HepG2 (cell line): ENCODE results near the gene CCDC106. TPM values are rescaled to one million over a fixed set of nuclear protein-coding genes. Genes with fewer than 3 reads are reported as not detected.

Experiments used
- ATAC-seq: fragments of 200-7000 bp; cut with Tn5 transposase; 3 replicates; pipeline ENCODE4 v1.9.1; 2020; ENCODE audit warnings: mild to moderate bottlenecking, moderate library complexity
- BruUV-seq: library from RNA; stranded (reverse); fragments of 400-500 nt; replicated peaks from 2 replicates; lab custom pipeline; 2021; lab: Mats Ljungman, UMichigan
- CTCF ChIA-PET: fragments of 300-600 bp; formaldehyde crosslinking; extraction: SDS; loops from one replicate; lab custom pipeline; 2021; ENCODE audit warnings: low total read pairs, inconsistent platforms, low intra/inter-chr PET ratio; lab: Yijun Ruan, JAX
- POLR2A ChIA-PET: fragments of 350-600 bp; sonication (Branson Sonifier 250); formaldehyde crosslinking; loops from one replicate; lab custom pipeline; 2020; ENCODE audit warnings: antibody characterized with exemption, inconsistent platforms; lab: Yijun Ruan, JAX
- DNase-seq: peaks from one replicate; pipeline ENCODE4 v3.0.0-alpha.2; 2015; ENCODE audit warnings: low spot score
- FAIRE-seq: peaks from 3 replicates; lab custom pipeline; 2011; peaks lifted over from hg19 to GRCh38; lab: Jason Lieb, UNC
- H2AFZ ChIP-seq: one replicate; pipeline ENCODE4 v1.6.1; 2011; ENCODE audit warnings: low read length, inconsistent platforms
- H3K27ac ChIP-seq: fragments of 300-600 bp; 3 replicates; pipeline ENCODE4 v1.8.0; 2011; ENCODE audit warnings: mixed run types, mild to moderate bottlenecking, mixed read lengths, low read length, inconsistent platforms; ENCODE audit not compliant: insufficient read depth; ENCODE audit errors: extremely low read length
- H3K27me3 ChIP-seq, 2 experiments: fragments of 200-600 bp in 1 of 2; 2 replicates in 1 of 2; 3 replicates in 1 of 2; pipeline versions ENCODE4 v1.6.0 to v1.8.0; 2011; ENCODE audit warnings: low read length in 2 of 2, mild to moderate bottlenecking in 2 of 2, moderate library complexity in 2 of 2, inconsistent platforms in 1 of 2; ENCODE audit not compliant: insufficient read depth in 2 of 2, control insufficient read depth in 1 of 2
- H3K36me3 ChIP-seq, 2 experiments: fragments of 200-600 bp in 1 of 2; replicated peaks in 1 of 2; 2 replicates in 1 of 2; 3 replicates in 1 of 2; pipeline versions ENCODE4 v1.5.1 to v1.8.0; 2011; ENCODE audit warnings: low read length in 2 of 2, inconsistent platforms in 1 of 2; ENCODE audit not compliant: insufficient read depth in 2 of 2, control insufficient read depth in 1 of 2
- H3K4me1 ChIP-seq: 2 replicates; pipeline ENCODE4 v1.5.1; 2012; ENCODE audit warnings: low read length, inconsistent platforms; ENCODE audit not compliant: insufficient read depth
- H3K4me2 ChIP-seq: 2 replicates; pipeline ENCODE4 v1.6.0; 2011; ENCODE audit warnings: low read depth, low read length, inconsistent platforms
- H3K4me3 ChIP-seq, 3 experiments: fragments of 200-600 bp in 1 of 3; sonication (generic), shearing (Covaris generic) in 1 of 3; replicated peaks in 1 of 3; 2 replicates each; pipeline ENCODE4 v1.5.1; 2011 to 2016; ENCODE audit warnings: low read length in 3 of 3, inconsistent platforms in 2 of 3, low read depth in 2 of 3, mild to moderate bottlenecking in 2 of 3, control low read depth in 1 of 3, mixed read lengths in 1 of 3; ENCODE audit not compliant: insufficient read depth in 1 of 3
- H3K79me2 ChIP-seq: one replicate; pipeline ENCODE4 v1.6.1; 2011; ENCODE audit warnings: low read length, inconsistent platforms; ENCODE audit not compliant: insufficient read depth
- H3K9ac ChIP-seq: 2 replicates; pipeline ENCODE4 v1.6.0; 2011; ENCODE audit warnings: mild to moderate bottlenecking, low read depth, low read length, inconsistent platforms; ENCODE audit not compliant: insufficient read depth
- H3K9me3 ChIP-seq: 2 replicates; pipeline ENCODE4 v1.5.1; 2012; ENCODE audit warnings: mild to moderate bottlenecking, low read length
- H4K20me1 ChIP-seq: 2 replicates; pipeline ENCODE4 v1.6.0; 2011; ENCODE audit warnings: inconsistent platforms, mild to moderate bottlenecking, low read length, moderate library complexity; ENCODE audit not compliant: insufficient read depth
- KDM6A ChIP-seq: IDR thresholded peaks from 2 replicates; pipeline ENCODE4 v1.6.1; 2016; ENCODE audit warnings: low read depth
- NFRKB ChIP-seq: fragments of 450-650 bp; IDR thresholded peaks from 2 replicates; pipeline ENCODE4 v1.6.1; 2017
- SCMH1 ChIP-seq: sonication (generic); formaldehyde crosslinking; IDR thresholded peaks from 2 replicates; pipeline ENCODE4 v1.9.0; 2021; ENCODE audit warnings: missing genetic modification reagents, mild to moderate bottlenecking, borderline replicate concordance
- ZBTB8A ChIP-seq: sonication (generic); formaldehyde crosslinking; IDR thresholded peaks from 2 replicates; pipeline ENCODE4 v1.4.0; 2020; ENCODE audit warnings: mild to moderate bottlenecking, low read depth, missing genetic modification reagents, borderline replicate concordance
- ZNF207 ChIP-seq: fragments of 450-650 bp; IDR thresholded peaks from 2 replicates; pipeline ENCODE4 v1.6.1; 2016; ENCODE audit warnings: antibody characterized with exemption, borderline replicate concordance
- ZNF224 ChIP-seq: sonication (generic); formaldehyde crosslinking; IDR thresholded peaks from 2 replicates; pipeline ENCODE4 v1.5.0; 2020; ENCODE audit warnings: mild to moderate bottlenecking, missing genetic modification reagents
- ZNF350 ChIP-seq: sonication (generic); formaldehyde crosslinking; IDR thresholded peaks from 2 replicates; pipeline ENCODE4 v1.4.0; 2020; ENCODE audit warnings: mild to moderate bottlenecking, low read depth, missing genetic modification reagents, borderline replicate concordance
- ZZZ3 ChIP-seq: sonication (generic); formaldehyde crosslinking; IDR thresholded peaks from 2 replicates; pipeline ENCODE4 v1.4.0; 2020; ENCODE audit warnings: missing genetic modification reagents, mild to moderate bottlenecking, borderline replicate concordance
- WGBS: methylation state at CpG from one replicate; pipeline ENCODE4 v1.1.6; 2017; ENCODE audit warnings: low lambda C conversion rate; 5-methylcytosine and 5-hydroxymethylcytosine counted together
- in situ Hi-C: cut with HindIII; loops from 2 replicates; pipeline ENCODE4 v1.10.0; 2017; ENCODE audit warnings: low pct_unique_long_range_greater_than_20kb; ENCODE audit not compliant: extremely low pct_ligation_motif_present
- intact Hi-C: fragments of 100-400 bp; cut with micrococcal nuclease; formaldehyde crosslinking; loops from one replicate; pipeline ENCODE4 v1.10.0; 2022; ENCODE audit not compliant: unreplicated experiment
- polyA plus RNA-seq, 8 experiments: library from polyadenylated mRNA; depleted of rRNA in 3 of 8; stranded (reverse) in 7 of 8; unstranded in 1 of 8; fragments of >200 nt; fragmentation: Illumina TruSeq in 4 of 8; extraction: Trizol in 4 of 8; gene quantifications; 2 replicates each; pipeline versions ENCODE4 v1.2.1 to v1.2.3, GENCODE V29; 2011 to 2016; ENCODE audit warnings: low read depth in 4 of 8, missing spikeins in 1 of 8, mixed read lengths in 1 of 8; ENCODE audit not compliant: insufficient read depth in 1 of 8
- total RNA-seq, 5 experiments: library from RNA; depleted of rRNA; stranded (reverse); fragments of >200 nt; fragmentation: Illumina TruSeq; extraction: Trizol; gene quantifications; 2 replicates each; pipeline ENCODE4 v1.2.3, GENCODE V29; 2016; ENCODE audit warnings: low read depth in 1 of 5
- TF ChIP-seq, protein P1 (sequence below): sonication (generic); formaldehyde crosslinking; IDR thresholded peaks from 2 replicates; pipeline ENCODE4 v1.4.0; 2020; ENCODE audit warnings: missing genetic modification reagents
- TF ChIP-seq, protein P2 (sequence below): sonication (generic); formaldehyde crosslinking; IDR thresholded peaks from 2 replicates; pipeline ENCODE4 v1.4.0; 2020; ENCODE audit warnings: missing genetic modification reagents; ENCODE audit errors: not compliant biosample characterization
- TF ChIP-seq, protein P3 (sequence below): sonication (generic); formaldehyde crosslinking; IDR thresholded peaks from 2 replicates; pipeline ENCODE4 v1.4.0; 2020; ENCODE audit warnings: mild to moderate bottlenecking, missing genetic modification reagents
- TF ChIP-seq, protein P4 (sequence below): sonication (generic); formaldehyde crosslinking; IDR thresholded peaks from 2 replicates; pipeline ENCODE4 v1.4.0; 2020; ENCODE audit warnings: mild to moderate bottlenecking, missing genetic modification reagents

The CCDC106 gene
- total and polyA plus RNA-seq, 2 of the 13 experiments (the other 11 are each of a cell fraction or from before 2014, with no cell fraction given): 4.7 to 8.8 TPM

DNA sequence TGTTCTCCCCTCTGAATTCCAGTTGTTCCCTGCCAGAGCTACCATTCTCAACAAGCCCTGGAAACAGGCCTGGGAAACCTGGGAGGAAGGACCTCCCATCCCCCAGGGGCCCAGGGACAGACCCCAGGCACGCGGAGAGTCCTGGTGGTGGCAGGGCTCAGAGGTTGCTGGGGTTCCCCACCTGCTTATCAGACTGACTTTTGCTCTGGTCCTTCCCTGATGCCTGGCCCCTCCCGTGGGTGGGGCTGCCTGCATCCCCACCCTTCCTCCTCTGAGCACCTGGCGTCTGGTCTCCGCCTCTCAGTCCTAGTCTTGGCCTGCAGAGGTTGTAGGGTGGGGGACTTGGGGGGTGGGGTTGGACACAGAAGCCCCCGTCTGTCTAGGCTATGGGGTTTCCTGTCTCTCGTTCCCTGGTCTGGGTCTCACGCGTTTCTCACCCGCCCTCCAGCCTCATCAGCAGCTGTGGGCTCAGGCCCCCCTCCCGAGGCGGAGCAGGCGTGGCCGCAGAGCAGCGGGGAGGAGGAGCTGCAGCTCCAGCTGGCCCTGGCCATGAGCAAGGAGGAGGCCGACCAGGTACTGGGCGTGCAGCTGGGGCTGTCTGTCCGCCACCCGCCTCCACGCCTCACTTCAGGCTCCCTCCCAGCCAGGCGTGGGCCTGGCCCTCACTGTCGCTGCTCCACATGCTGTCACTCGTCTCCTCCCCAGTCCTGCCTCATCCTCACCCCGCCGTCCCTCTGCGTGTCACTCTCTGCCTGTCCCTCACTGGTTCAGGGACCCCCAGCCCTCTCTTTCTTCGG lies 40.6 kb downstream of the CCDC106 start:
- BruUV-seq: no TSS peak
- 93% methylated on average over 23 of the region's 27 CpGs for WGBS
- Histone ChIP-seq H3K4me1 (peaks cover 38% of the 10 kb centered on the region), H3K4me2 (no peak overlapping the region), H3K4me3 (no peak overlapping the region), H3K27me3 (no peaks in the 10 kb centered on the region), H3K9ac (no peak overlapping the region), H3K79me2 (peaks cover 25% of the 10 kb centered on the region), H3K36me3 (peaks cover 24 to 65% of the 10 kb centered on the region in 2 experiments), H3K27ac (no peak overlapping the region), H2AFZ (no peak overlapping the region), H4K20me1 (no peaks in the 10 kb centered on the region), H3K9me3 (no peaks in the 10 kb centered on the region)
- ATAC-seq (no peak), FAIRE-seq (no peak), DNase-seq (no peak)
- in situ Hi-C loops: no loop called here
- TF ChIP-seq ZNF207 (no peak), ZBTB8A (CRISPR knock-in tag) (no peak), ZNF224 (CRISPR knock-in tag) (no peak), ZNF350 (CRISPR knock-in tag) (no peak), KDM6A (no peak), SCMH1 (CRISPR knock-in tag) (no peak), ZZZ3 (CRISPR knock-in tag) (no peak), NFRKB (no peak)
- TF ChIP-seq, protein P1, sequence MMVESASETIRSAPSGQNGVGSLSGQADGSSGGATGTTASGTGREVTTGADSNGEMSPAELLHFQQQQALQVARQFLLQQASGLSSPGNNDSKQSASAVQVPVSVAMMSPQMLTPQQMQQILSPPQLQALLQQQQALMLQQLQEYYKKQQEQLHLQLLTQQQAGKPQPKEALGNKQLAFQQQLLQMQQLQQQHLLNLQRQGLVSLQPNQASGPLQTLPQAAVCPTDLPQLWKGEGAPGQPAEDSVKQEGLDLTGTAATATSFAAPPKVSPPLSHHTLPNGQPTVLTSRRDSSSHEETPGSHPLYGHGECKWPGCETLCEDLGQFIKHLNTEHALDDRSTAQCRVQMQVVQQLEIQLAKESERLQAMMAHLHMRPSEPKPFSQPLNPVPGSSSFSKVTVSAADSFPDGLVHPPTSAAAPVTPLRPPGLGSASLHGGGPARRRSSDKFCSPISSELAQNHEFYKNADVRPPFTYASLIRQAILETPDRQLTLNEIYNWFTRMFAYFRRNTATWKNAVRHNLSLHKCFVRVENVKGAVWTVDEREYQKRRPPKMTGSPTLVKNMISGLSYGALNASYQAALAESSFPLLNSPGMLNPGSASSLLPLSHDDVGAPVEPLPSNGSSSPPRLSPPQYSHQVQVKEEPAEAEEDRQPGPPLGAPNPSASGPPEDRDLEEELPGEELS: no peak
- TF ChIP-seq, protein P2, sequence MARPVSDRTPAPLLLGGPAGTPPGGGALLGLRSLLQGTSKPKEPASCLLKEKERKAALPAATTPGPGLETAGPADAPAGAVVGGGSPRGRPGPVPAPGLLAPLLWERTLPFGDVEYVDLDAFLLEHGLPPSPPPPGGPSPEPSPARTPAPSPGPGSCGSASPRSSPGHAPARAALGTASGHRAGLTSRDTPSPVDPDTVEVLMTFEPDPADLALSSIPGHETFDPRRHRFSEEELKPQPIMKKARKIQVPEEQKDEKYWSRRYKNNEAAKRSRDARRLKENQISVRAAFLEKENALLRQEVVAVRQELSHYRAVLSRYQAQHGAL: no peak
- TF ChIP-seq, protein P3, sequence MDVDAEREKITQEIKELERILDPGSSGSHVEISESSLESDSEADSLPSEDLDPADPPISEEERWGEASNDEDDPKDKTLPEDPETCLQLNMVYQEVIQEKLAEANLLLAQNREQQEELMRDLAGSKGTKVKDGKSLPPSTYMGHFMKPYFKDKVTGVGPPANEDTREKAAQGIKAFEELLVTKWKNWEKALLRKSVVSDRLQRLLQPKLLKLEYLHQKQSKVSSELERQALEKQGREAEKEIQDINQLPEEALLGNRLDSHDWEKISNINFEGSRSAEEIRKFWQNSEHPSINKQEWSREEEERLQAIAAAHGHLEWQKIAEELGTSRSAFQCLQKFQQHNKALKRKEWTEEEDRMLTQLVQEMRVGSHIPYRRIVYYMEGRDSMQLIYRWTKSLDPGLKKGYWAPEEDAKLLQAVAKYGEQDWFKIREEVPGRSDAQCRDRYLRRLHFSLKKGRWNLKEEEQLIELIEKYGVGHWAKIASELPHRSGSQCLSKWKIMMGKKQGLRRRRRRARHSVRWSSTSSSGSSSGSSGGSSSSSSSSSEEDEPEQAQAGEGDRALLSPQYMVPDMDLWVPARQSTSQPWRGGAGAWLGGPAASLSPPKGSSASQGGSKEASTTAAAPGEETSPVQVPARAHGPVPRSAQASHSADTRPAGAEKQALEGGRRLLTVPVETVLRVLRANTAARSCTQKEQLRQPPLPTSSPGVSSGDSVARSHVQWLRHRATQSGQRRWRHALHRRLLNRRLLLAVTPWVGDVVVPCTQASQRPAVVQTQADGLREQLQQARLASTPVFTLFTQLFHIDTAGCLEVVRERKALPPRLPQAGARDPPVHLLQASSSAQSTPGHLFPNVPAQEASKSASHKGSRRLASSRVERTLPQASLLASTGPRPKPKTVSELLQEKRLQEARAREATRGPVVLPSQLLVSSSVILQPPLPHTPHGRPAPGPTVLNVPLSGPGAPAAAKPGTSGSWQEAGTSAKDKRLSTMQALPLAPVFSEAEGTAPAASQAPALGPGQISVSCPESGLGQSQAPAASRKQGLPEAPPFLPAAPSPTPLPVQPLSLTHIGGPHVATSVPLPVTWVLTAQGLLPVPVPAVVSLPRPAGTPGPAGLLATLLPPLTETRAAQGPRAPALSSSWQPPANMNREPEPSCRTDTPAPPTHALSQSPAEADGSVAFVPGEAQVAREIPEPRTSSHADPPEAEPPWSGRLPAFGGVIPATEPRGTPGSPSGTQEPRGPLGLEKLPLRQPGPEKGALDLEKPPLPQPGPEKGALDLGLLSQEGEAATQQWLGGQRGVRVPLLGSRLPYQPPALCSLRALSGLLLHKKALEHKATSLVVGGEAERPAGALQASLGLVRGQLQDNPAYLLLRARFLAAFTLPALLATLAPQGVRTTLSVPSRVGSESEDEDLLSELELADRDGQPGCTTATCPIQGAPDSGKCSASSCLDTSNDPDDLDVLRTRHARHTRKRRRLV (CRISPR knock-in tag): no peak
- TF ChIP-seq, protein P4, sequence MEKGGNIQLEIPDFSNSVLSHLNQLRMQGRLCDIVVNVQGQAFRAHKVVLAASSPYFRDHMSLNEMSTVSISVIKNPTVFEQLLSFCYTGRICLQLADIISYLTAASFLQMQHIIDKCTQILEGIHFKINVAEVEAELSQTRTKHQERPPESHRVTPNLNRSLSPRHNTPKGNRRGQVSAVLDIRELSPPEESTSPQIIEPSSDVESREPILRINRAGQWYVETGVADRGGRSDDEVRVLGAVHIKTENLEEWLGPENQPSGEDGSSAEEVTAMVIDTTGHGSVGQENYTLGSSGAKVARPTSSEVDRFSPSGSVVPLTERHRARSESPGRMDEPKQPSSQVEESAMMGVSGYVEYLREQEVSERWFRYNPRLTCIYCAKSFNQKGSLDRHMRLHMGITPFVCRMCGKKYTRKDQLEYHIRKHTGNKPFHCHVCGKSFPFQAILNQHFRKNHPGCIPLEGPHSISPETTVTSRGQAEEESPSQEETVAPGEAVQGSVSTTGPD (CRISPR knock-in tag): no peak
- ChIA-PET POLR2A (no interaction called here), CTCF (no interaction called here)
- intact Hi-C loops: no loop called here
